Hepatocyte (in vitro differentiated cells): Measurements from ENCODE around the gene POP5. TPM values are rescaled to one million over a fixed set of nuclear protein-coding genes. Genes with fewer than 3 reads are reported as not detected.

Experiments used
- DNase-seq: peaks from one replicate; pipeline ENCODE4 v3.0.0-alpha.2; 2016; ENCODE audit warnings: low spot score
- H2AFZ ChIP-seq: fragments of 200-600 bp; sonication (generic); 2 replicates; pipeline ENCODE4 v1.6.0; 2016; ENCODE audit warnings: antibody characterized with exemption, mild to moderate bottlenecking
- H3K27ac ChIP-seq: fragments of 200-600 bp; sonication (generic); 2 replicates; pipeline ENCODE4 v1.5.1; 2016; ENCODE audit warnings: mild to moderate bottlenecking
- H3K27me3 ChIP-seq: fragments of 200-600 bp; sonication (generic); 2 replicates; pipeline ENCODE4 v1.6.1; 2016
- H3K36me3 ChIP-seq: fragments of 200-600 bp; sonication (generic); replicated peaks from 2 replicates; pipeline ENCODE4 v1.5.1; 2016; ENCODE audit warnings: low read depth; ENCODE audit not compliant: insufficient read depth
- H3K4me1 ChIP-seq: fragments of 200-600 bp; sonication (generic); 2 replicates; pipeline ENCODE4 v1.5.1; 2016; ENCODE audit warnings: mild to moderate bottlenecking, moderate library complexity; ENCODE audit not compliant: insufficient read depth
- H3K4me2 ChIP-seq: fragments of 200-600 bp; sonication (generic); 2 replicates; pipeline ENCODE4 v1.6.0; 2016
- H3K4me3 ChIP-seq: fragments of 200-600 bp; sonication (generic); 2 replicates; pipeline ENCODE4 v1.5.1; 2016; ENCODE audit warnings: mild to moderate bottlenecking
- H3K79me2 ChIP-seq: fragments of 200-600 bp; sonication (generic); 2 replicates; pipeline ENCODE4 v1.6.0; 2017; ENCODE audit warnings: mild to moderate bottlenecking
- H3K9me2 ChIP-seq: fragments of 200-600 bp; sonication (generic); replicated peaks from 2 replicates; pipeline ENCODE4 v1.6.0; 2017; ENCODE audit warnings: mild to moderate bottlenecking; ENCODE audit not compliant: insufficient read depth
- H3K9me3 ChIP-seq: fragments of 200-600 bp; sonication (generic); 2 replicates; pipeline ENCODE4 v1.5.1; 2016; ENCODE audit warnings: low read depth, mild to moderate bottlenecking
- H4K20me1 ChIP-seq: fragments of 200-600 bp; sonication (generic); 2 replicates; pipeline ENCODE4 v1.6.0; 2016; ENCODE audit warnings: mild to moderate bottlenecking; ENCODE audit not compliant: insufficient read depth, poor library complexity, severe bottlenecking
- CTCF ChIP-seq: fragments of 200-600 bp; sonication (generic); IDR thresholded peaks from 2 replicates; pipeline ENCODE4 v1.5.1; 2016; ENCODE audit warnings: antibody characterized with exemption, mild to moderate bottlenecking; ENCODE audit not compliant: poor library complexity
- EZH2 ChIP-seq: fragments of 200-600 bp; sonication (generic); IDR thresholded peaks from 2 replicates; pipeline ENCODE4 v1.6.1; 2016; ENCODE audit warnings: antibody characterized with exemption, mild to moderate bottlenecking, borderline replicate concordance
- EZH2phosphoT487 ChIP-seq: fragments of 200-600 bp; sonication (generic); IDR thresholded peaks from one replicate; pipeline ENCODE4 v1.6.1; 2018; ENCODE audit warnings: antibody characterized with exemption, mild to moderate bottlenecking, low read depth, moderate library complexity; ENCODE audit not compliant: unreplicated experiment, severe bottlenecking
- WGBS: methylation state at CpG from one replicate; pipeline ENCODE4 v1.1.6; 2016; ENCODE audit warnings: low lambda C conversion rate; ENCODE audit errors: missing lambda C conversion rate; 5-methylcytosine and 5-hydroxymethylcytosine counted together
- polyA plus RNA-seq: library from polyadenylated mRNA; unstranded; fragments of >200 nt; fragmentation: Nextera tagmentation; extraction: Ambion mirVana; gene quantifications from 2 replicates; pipeline ENCODE4 v1.2.1, GENCODE V29; 2016
- total RNA-seq: library from RNA; depleted of rRNA; stranded (reverse); fragments of >200 nt; gene quantifications from 2 replicates; pipeline ENCODE4 v1.2.3, GENCODE V29; 2014

Gene POP5
- total and polyA plus RNA-seq, 2 experiments from 2014 or later: 29.3 to 51.1 TPM

DNA sequence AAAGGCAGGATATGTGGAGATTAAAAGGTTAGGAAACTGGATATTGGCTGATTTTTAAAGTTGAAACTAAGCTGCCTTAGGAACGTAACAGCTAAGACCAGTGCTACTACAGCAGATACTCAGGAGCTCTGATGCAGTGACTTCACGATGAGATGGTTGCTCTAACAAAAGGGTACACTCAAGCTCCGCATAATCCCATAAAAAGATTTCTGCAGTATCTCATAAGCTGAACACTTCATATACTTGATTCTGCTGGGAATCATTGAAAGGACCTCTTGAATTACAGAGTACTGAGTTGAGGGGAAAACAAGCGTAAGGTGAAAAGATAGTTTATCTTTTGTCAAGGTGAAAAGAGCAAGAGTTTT, 43.4 kb downstream of the POP5 start:
- Histone ChIP-seq H3K4me1 (peaks cover 41% of the 10 kb centered on the region), H3K27ac (peak overlapping the region; percentile 62), H3K4me3 (no peak overlapping the region), H2AFZ (no peak overlapping the region), H3K4me2 (peak overlapping the region; percentile 88), H4K20me1 (peaks cover 82% of the 10 kb centered on the region), H3K27me3 (no peaks in the 10 kb centered on the region), H3K79me2 (peaks cover 86% of the 10 kb centered on the region), H3K36me3 (no peaks in the 10 kb centered on the region), H3K9me2 (no peaks in the 10 kb centered on the region), H3K9me3 (no peaks in the 10 kb centered on the region)
- 50% methylated on average over 4 of the region's 4 CpGs for WGBS
- TF ChIP-seq EZH2phosphoT487: no peak
- no peak for TF ChIP-seq CTCF
- TF ChIP-seq EZH2: no peak
- DNase-seq: no peak

DNA sequence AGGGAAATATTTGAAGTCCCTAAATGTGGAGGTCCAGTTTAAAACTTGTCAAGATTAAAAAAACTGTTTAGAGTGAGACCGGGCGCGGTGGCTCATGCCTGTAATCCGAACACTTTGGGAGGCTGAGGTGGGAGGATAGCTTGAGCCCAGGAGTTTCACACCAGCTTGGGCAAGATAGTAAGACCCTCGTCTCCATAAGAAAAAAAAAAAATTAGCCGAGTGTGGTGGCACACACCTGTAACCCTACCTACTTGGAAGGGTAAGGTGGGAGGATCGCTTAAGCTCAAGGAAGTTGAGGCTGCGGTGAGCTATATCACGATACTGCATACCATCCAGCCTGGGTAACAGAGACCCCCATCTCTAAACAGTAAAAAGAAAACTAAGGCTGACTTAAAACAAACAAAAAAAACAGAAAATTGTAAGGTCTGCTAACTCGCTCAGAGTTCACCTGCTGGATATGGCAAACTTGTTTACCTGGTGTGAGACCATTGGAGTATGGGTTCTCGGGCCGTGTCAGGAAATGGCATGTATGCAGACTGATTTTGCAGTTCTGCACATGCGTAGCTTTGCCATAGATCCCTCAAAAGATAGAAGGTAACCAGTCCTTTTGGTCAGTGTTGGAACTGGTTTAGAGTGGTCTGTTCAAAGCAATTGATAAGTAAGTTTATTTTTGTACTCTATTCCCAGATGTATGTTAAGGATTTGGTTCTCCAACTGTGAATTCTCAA, 45.0 kb downstream of the POP5 start:
- WGBS: 60% methylated on average over 13 of the region's 13 CpGs
- no peaks in the 10 kb centered on the region for H3K9me3 ChIP-seq
- no peaks in the 10 kb centered on the region for H3K36me3 ChIP-seq
- H3K4me2 ChIP-seq: peak overlapping the region; percentile 88
- H3K79me2 ChIP-seq: peaks cover 70% of the 10 kb centered on the region
- no peaks in the 10 kb centered on the region for H3K9me2 ChIP-seq
- no peak for TF ChIP-seq EZH2phosphoT487
- TF ChIP-seq EZH2: no peak
- no peak for TF ChIP-seq CTCF
- peaks cover 66% of the 10 kb centered on the region for H4K20me1 ChIP-seq
- no peaks in the 10 kb centered on the region for H3K27me3 ChIP-seq
- no peak overlapping the region for H2AFZ ChIP-seq
- DNase-seq: peak; percentile 26
- H3K4me3 ChIP-seq: peak overlapping the region; percentile 95
- peaks cover 41% of the 10 kb centered on the region for H3K4me1 ChIP-seq
- no peak overlapping the region for H3K27ac ChIP-seq

DNA sequence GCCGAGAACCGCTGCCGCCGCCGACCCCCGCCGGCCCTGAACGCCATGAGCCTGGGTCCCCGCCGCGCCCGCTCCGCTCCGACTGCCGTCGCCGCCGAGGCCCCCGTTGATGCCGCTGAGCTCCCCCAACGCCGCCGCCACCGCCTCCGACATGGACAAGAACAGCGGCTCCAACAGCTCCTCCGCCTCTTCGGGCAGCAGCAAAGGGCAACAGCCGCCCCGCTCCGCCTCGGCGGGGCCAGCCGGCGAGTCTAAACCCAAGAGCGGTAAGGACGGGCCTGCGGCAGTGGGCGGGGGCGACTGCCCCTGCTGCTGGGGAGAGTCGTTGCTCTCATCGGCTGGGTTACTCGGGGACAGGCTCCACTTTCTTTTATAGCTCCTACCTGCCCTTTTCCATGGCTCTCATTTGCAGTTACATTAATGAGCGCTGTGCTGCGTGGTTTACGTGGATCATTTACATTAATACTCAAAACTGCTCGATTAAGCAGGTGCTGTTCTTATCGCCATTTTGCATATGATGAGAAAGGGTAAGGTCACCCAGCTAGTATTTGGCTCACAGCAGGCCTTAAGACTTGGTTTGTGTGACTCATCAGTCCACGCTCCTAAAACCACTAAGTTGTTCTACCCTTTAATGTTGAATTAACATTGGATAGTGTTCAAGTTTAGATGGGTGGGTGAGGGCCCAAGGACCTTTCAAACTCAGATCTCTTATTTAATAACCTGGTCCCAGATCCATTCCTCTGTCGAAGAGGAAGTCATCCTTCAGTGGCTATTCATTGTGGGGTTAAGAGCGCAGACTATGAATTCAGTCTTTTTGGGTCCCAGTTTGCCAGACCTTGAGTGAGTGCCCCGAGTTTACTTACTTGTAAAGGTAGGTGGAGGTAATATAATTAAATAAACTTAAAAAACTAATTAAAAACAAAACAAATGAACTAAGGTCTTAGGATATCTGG, 46.2 kb downstream of the POP5 start:
- Histone ChIP-seq H3K4me1 (peaks cover 41% of the 10 kb centered on the region), H3K79me2 (peaks cover 58% of the 10 kb centered on the region), H3K36me3 (no peaks in the 10 kb centered on the region), H4K20me1 (peaks cover 53% of the 10 kb centered on the region), H3K27ac (peak overlapping the region; percentile 93), H3K4me2 (peak overlapping the region; percentile 88), H2AFZ (peak overlapping the region; percentile 74), H3K27me3 (no peaks in the 10 kb centered on the region), H3K9me3 (no peaks in the 10 kb centered on the region), H3K4me3 (peak overlapping the region; percentile 95), H3K9me2 (no peaks in the 10 kb centered on the region)
- peak; percentile 78 for DNase-seq
- TF ChIP-seq CTCF: no peak
- TF ChIP-seq EZH2phosphoT487: no peak
- TF ChIP-seq EZH2: no peak
- WGBS: 4% methylated on average over 49 of the region's 52 CpGs
